SK-N-MC (cell line): ENCODE results near the gene PTPRN2.

Source experiments
- DNase-seq: peaks from one replicate; pipeline ENCODE4 v3.0.0-alpha.2; 2011; ENCODE audit warnings: low read depth, low spot score
- H3K27ac ChIP-seq: fragments of 200-600 bp; sonication (generic); 2 replicates; pipeline ENCODE4 v1.5.1; 2016; ENCODE audit warnings: mixed run types
- H3K36me3 ChIP-seq: fragments of 200-600 bp; sonication (generic); 2 replicates; pipeline ENCODE4 v1.6.1; 2017; ENCODE audit warnings: antibody characterized with exemption, low read length, mixed read lengths; ENCODE audit not compliant: insufficient read depth
- H3K4me3 ChIP-seq: fragments of 200-600 bp; sonication (generic); 2 replicates; pipeline ENCODE4 v1.5.1; 2016
- H3K9ac ChIP-seq: fragments of 200-600 bp; sonication (generic); 2 replicates; pipeline ENCODE4 v1.8.0; 2017; ENCODE audit warnings: mixed run types, mixed read lengths; ENCODE audit not compliant: insufficient read length
- H3K9me3 ChIP-seq: fragments of 200-600 bp; sonication (generic); 2 replicates; pipeline ENCODE4 v1.6.1; 2017; ENCODE audit warnings: low read depth, mild to moderate bottlenecking, antibody characterized with exemption, low read length, moderate library complexity, mixed read lengths
- EZH2 ChIP-seq: fragments of 200-600 bp; sonication (generic); IDR thresholded peaks from one replicate; pipeline ENCODE4 v1.6.1; 2017; ENCODE audit warnings: antibody characterized with exemption
- FOXP2 ChIP-seq: optimal IDR thresholded peaks from 2 replicates; pipeline ENCODE3; 2011; ENCODE audit warnings: mild to moderate bottlenecking, moderate library complexity; ENCODE audit not compliant: insufficient read depth; ENCODE audit errors: extremely low read length, control extremely low read depth
- POLR2AphosphoS5 ChIP-seq: IDR thresholded peaks from 2 replicates; pipeline ENCODE4 v1.6.1; 2012; ENCODE audit warnings: mild to moderate bottlenecking, low read depth, low read length, borderline replicate concordance

Gene PTPRN2

GRCh38 chr7:158361326-158361946 is 226.2 kb downstream of the PTPRN2 start:
- DNase-seq, result no peak
- no peak for TF ChIP-seq FOXP2
- no peak for TF ChIP-seq EZH2
- no peak for TF ChIP-seq POLR2AphosphoS5
- no peak overlapping the region for H3K4me3 ChIP-seq
- H3K27ac ChIP-seq, result no peak overlapping the region
- no peak overlapping the region for H3K9ac ChIP-seq
- H3K9me3 ChIP-seq, result no peaks in the 10 kb centered on the region
- H3K36me3 ChIP-seq, result no peaks in the 10 kb centered on the region

- Histone ChIP-seq H3K36me3 (no peaks in the 10 kb centered on the region), H3K9me3 (no peaks in the 10 kb centered on the region), H3K4me3 (no peak overlapping the region), H3K9ac (no peak overlapping the region), H3K27ac (no peak overlapping the region)
- no peak for DNase-seq
- TF ChIP-seq EZH2 (no peak), FOXP2 (no peak), POLR2AphosphoS5 (no peak)
Observed at GRCh38 chr7:158358926-158359645, 228.5 kb downstream of the PTPRN2 start.

- H3K36me3 ChIP-seq, result no peaks in the 10 kb centered on the region
- no peak for TF ChIP-seq POLR2AphosphoS5
- TF ChIP-seq FOXP2, result no peak
- TF ChIP-seq EZH2, result no peak
- no peak overlapping the region for H3K4me3 ChIP-seq
- no peak overlapping the region for H3K9ac ChIP-seq
- DNase-seq, result no peak
- no peak overlapping the region for H3K27ac ChIP-seq
- H3K9me3 ChIP-seq, result no peaks in the 10 kb centered on the region
Observed at GRCh38 chr7:158357898-158358821, 229.5 kb downstream of the PTPRN2 start.

- H3K9me3 ChIP-seq, result no peaks in the 10 kb centered on the region
- TF ChIP-seq FOXP2 (no peak), POLR2AphosphoS5 (no peak), EZH2 (no peak)
Observed at GRCh38 chr7:158357106-158357897, 230.3 kb downstream of the PTPRN2 start.

GRCh38 chr7:158356454-158356853 is 231.2 kb downstream of the PTPRN2 start:
- no peak for DNase-seq
- H3K4me3 ChIP-seq, result no peak overlapping the region
- TF ChIP-seq EZH2 (no peak), FOXP2 (no peak), POLR2AphosphoS5 (no peak)
- H3K36me3 ChIP-seq, result no peaks in the 10 kb centered on the region
- no peaks in the 10 kb centered on the region for H3K9me3 ChIP-seq
- no peak overlapping the region for H3K27ac ChIP-seq
- H3K9ac ChIP-seq, result no peak overlapping the region

More at GRCh38 chr7:158357106-158357897, 230.3 kb downstream of the PTPRN2 start:
- no peak for DNase-seq
- H3K36me3 ChIP-seq, result no peaks in the 10 kb centered on the region
- H3K4me3 ChIP-seq, result no peak overlapping the region
- H3K9ac ChIP-seq, result no peak overlapping the region
- no peak overlapping the region for H3K27ac ChIP-seq

GRCh38 chr7:158355456-158356065 is 232.1 kb downstream of the PTPRN2 start:
- no peak for TF ChIP-seq EZH2
- TF ChIP-seq FOXP2, result no peak
- TF ChIP-seq POLR2AphosphoS5, result no peak
- H3K4me3 ChIP-seq, result no peak overlapping the region
- H3K9me3 ChIP-seq, result no peaks in the 10 kb centered on the region
- DNase-seq, result no peak
- H3K9ac ChIP-seq, result no peak overlapping the region
- no peak overlapping the region for H3K27ac ChIP-seq
- H3K36me3 ChIP-seq, result no peaks in the 10 kb centered on the region

- no peaks in the 10 kb centered on the region for H3K36me3 ChIP-seq
- no peaks in the 10 kb centered on the region for H3K9me3 ChIP-seq
- no peak for TF ChIP-seq EZH2
- no peak for TF ChIP-seq FOXP2
- no peak for TF ChIP-seq POLR2AphosphoS5
Observed at GRCh38 chr7:158354861-158355260, 232.8 kb downstream of the PTPRN2 start.

More at GRCh38 chr7:158354861-158355260, 232.8 kb downstream of the PTPRN2 start:
- Histone ChIP-seq H3K27ac (no peak overlapping the region), H3K9ac (no peak overlapping the region), H3K4me3 (no peak overlapping the region)
- DNase-seq, result no peak
